SK-N-SH (cell line): Measurements from ENCODE around the gene CTNNA3. TPM values are rescaled to one million over a fixed set of nuclear protein-coding genes. Genes with fewer than 3 reads are reported as not detected.

Experiments
- CTCF ChIA-PET: fragments of 300-600, 350-600 bp; formaldehyde crosslinking; extraction: SDS; loops from one replicate; lab custom pipeline; 2021; lab: Yijun Ruan, JAX
- POLR2A ChIA-PET: fragments of 350-600 bp; sonication (Branson Sonifier 250); formaldehyde crosslinking; extraction: SDS; loops from one replicate; lab custom pipeline; 2020; ENCODE audit warnings: antibody characterized with exemption, inconsistent platforms; lab: Yijun Ruan, JAX
- DNase-seq: peaks from one replicate; pipeline ENCODE4 v3.0.0; 2012
- H2AFZ ChIP-seq: fragments of 200-600 bp; sonication (generic); 2 replicates; pipeline ENCODE4 v1.8.1; 2016; ENCODE audit warnings: antibody characterized with exemption, mild to moderate bottlenecking, low read depth
- H3F3A ChIP-seq: fragments of 200-600 bp; sonication (generic); replicated peaks from 2 replicates; pipeline ENCODE3; 2016; ENCODE audit warnings: antibody characterized with exemption, mild to moderate bottlenecking; ENCODE audit not compliant: insufficient read depth
- H3K27ac ChIP-seq, 2 experiments: fragments of 200-500 bp in 1 of 2; fragments of 200-600 bp in 1 of 2; sonication (Bioruptor generic) in 1 of 2; sonication (generic), shearing (Covaris generic) in 1 of 2; 2 replicates each; pipeline versions ENCODE4 v1.5.1 to v1.6.1; 2014 to 2016; ENCODE audit warnings: low read depth in 2 of 2, inconsistent platforms in 1 of 2, low read length in 1 of 2, mild to moderate bottlenecking in 1 of 2, mixed read lengths in 1 of 2
- H3K27me3 ChIP-seq: fragments of 200-600 bp; sonication (generic), shearing (Covaris generic); 2 replicates; pipeline ENCODE4 v1.6.1; 2016; ENCODE audit warnings: mixed run types; ENCODE audit not compliant: insufficient read depth
- H3K36me3 ChIP-seq, 2 experiments: fragments of 200-500 bp in 1 of 2; fragments of 200-600 bp in 1 of 2; sonication (Bioruptor generic) in 1 of 2; sonication (generic) in 1 of 2; replicated peaks in 1 of 2; 2 replicates each; pipeline versions ENCODE3 to v1.5.1; 2014 to 2016; ENCODE audit warnings: low read length in 1 of 2, mild to moderate bottlenecking in 1 of 2; ENCODE audit not compliant: insufficient read depth in 2 of 2, control insufficient read depth in 1 of 2
- H3K4me1 ChIP-seq, 2 experiments: fragments of 200-500 bp in 1 of 2; fragments of 200-600 bp in 1 of 2; sonication (Bioruptor generic) in 1 of 2; sonication (generic), shearing (Covaris generic) in 1 of 2; 2 replicates each; pipeline versions ENCODE4 v1.5.1 to v1.6.1; 2014 to 2016; ENCODE audit warnings: low read depth in 1 of 2, low read length in 1 of 2, mixed run types in 1 of 2; ENCODE audit not compliant: insufficient read depth in 2 of 2, control insufficient read depth in 1 of 2
- H3K4me2 ChIP-seq: fragments of 200-600 bp; sonication (generic), shearing (Covaris generic); 2 replicates; pipeline ENCODE4 v1.6.1; 2017; ENCODE audit warnings: mixed run types
- H3K4me3 ChIP-seq, 2 experiments: fragments of 200-500 bp in 1 of 2; fragments of 200-600 bp in 1 of 2; sonication (Bioruptor generic) in 1 of 2; sonication (generic), shearing (Covaris generic) in 1 of 2; 2 replicates each; pipeline versions ENCODE4 v1.5.1 to v1.8.1; 2014 to 2016; ENCODE audit warnings: low read depth in 2 of 2, inconsistent platforms in 1 of 2, low read length in 1 of 2, mild to moderate bottlenecking in 1 of 2, mixed read lengths in 1 of 2, moderate library complexity in 1 of 2
- H3K79me2 ChIP-seq: fragments of 200-600 bp; sonication (generic); 2 replicates; pipeline ENCODE4 v1.8.1; 2017; ENCODE audit warnings: mild to moderate bottlenecking; ENCODE audit not compliant: insufficient read depth
- H3K9ac ChIP-seq: fragments of 200-600 bp; sonication (generic); 2 replicates; pipeline ENCODE4 v1.6.1; 2017; ENCODE audit warnings: mixed run types
- H3K9me2 ChIP-seq: fragments of 200-600 bp; sonication (generic); 2 replicates; pipeline ENCODE4 v1.6.1; 2017; ENCODE audit warnings: mixed run types
- H3K9me3 ChIP-seq: fragments of 200-600 bp; sonication (generic); 2 replicates; pipeline ENCODE4 v1.6.1; 2017; ENCODE audit warnings: mixed run types, mild to moderate bottlenecking, moderate library complexity
- H4K20me1 ChIP-seq: fragments of 200-600 bp; sonication (generic); 2 replicates; pipeline ENCODE4 v1.6.1; 2017; ENCODE audit warnings: mild to moderate bottlenecking, mixed run types; ENCODE audit not compliant: insufficient read depth
- EP300 ChIP-seq, 2 experiments: IDR thresholded peaks; 2 replicates each; pipeline versions ENCODE4 v1.4.0 to v1.6.1; 2012; ENCODE audit warnings: borderline replicate concordance in 1 of 2, low read depth in 1 of 2, low read length in 1 of 2
- EZH2phosphoT487 ChIP-seq: fragments of 200-600 bp; sonication (generic); IDR thresholded peaks from 2 replicates; pipeline ENCODE4 v1.6.1; 2017; ENCODE audit warnings: low read depth, mixed run types, mild to moderate bottlenecking, antibody characterized with exemption, moderate library complexity, borderline replicate concordance
- FOXJ3 ChIP-seq: sonication (generic); formaldehyde crosslinking; IDR thresholded peaks from 2 replicates; pipeline ENCODE4 v1.5.1; 2020; ENCODE audit warnings: mild to moderate bottlenecking, missing genetic modification reagents
- GATA2 ChIP-seq: sonication (generic); formaldehyde crosslinking; IDR thresholded peaks from 2 replicates; pipeline ENCODE4 v1.5.0; 2020; ENCODE audit warnings: mild to moderate bottlenecking, missing genetic modification reagents
- JUND ChIP-seq: IDR thresholded peaks from 2 replicates; pipeline ENCODE4 v1.4.0; 2012
- MEF2A ChIP-seq: IDR thresholded peaks from 2 replicates; pipeline ENCODE4 v1.4.0; 2012; ENCODE audit warnings: low read depth, borderline replicate concordance
- MXI1 ChIP-seq: IDR thresholded peaks from 2 replicates; pipeline ENCODE4 v1.6.1; 2012; ENCODE audit warnings: mild to moderate bottlenecking, low read depth, low read length, improper control_type of control experiment
- NRF1 ChIP-seq: IDR thresholded peaks from 2 replicates; pipeline ENCODE4 v1.6.1; 2012; ENCODE audit warnings: low read depth, mild to moderate bottlenecking, low read length
- RAD21 ChIP-seq: IDR thresholded peaks from 2 replicates; pipeline ENCODE4 v1.6.1; 2012; ENCODE audit warnings: mild to moderate bottlenecking, low read length
- RCOR1 ChIP-seq: fragments of 150-350 bp; IDR thresholded peaks from 2 replicates; pipeline ENCODE4 v1.6.1; 2017; ENCODE audit warnings: antibody characterized with exemption, low read length
- SMC3 ChIP-seq: IDR thresholded peaks from 2 replicates; pipeline ENCODE4 v1.6.1; 2012; ENCODE audit warnings: low read depth, low read length, improper control_type of control experiment
- TEAD4 ChIP-seq: IDR thresholded peaks from 2 replicates; pipeline ENCODE4 v1.4.0; 2012; ENCODE audit warnings: mild to moderate bottlenecking, borderline replicate concordance; ENCODE audit not compliant: insufficient read depth
- WGBS: methylation state at CpG from one replicate; pipeline ENCODE4 v1.1.6; 2017; ENCODE audit warnings: low lambda C conversion rate; 5-methylcytosine and 5-hydroxymethylcytosine counted together
- polyA plus RNA-seq, 3 experiments: library from polyadenylated mRNA; depleted of rRNA; stranded (reverse); fragments of >200 nt; gene quantifications; 2 replicates each; pipeline ENCODE4 v1.2.3, GENCODE V29; 2012
- TF ChIP-seq, protein P1 (sequence below): fragments of 200-600 bp; sonication (generic); IDR thresholded peaks from 2 replicates; pipeline ENCODE4 v1.6.1; 2017; ENCODE audit warnings: antibody characterized with exemption, mild to moderate bottlenecking, moderate library complexity
- TF ChIP-seq, protein P2 (sequence below): IDR thresholded peaks from 2 replicates; pipeline ENCODE4 v1.4.0; 2012; ENCODE audit warnings: low read depth
- TF ChIP-seq, protein P3 (sequence below): fragments of 150-350 bp; IDR thresholded peaks from 2 replicates; pipeline ENCODE4 v1.6.1; 2017; ENCODE audit warnings: antibody characterized with exemption, low read length, low read depth, borderline replicate concordance
- TF ChIP-seq, protein P4 (sequence below): IDR thresholded peaks from 2 replicates; pipeline ENCODE4 v1.4.0; 2012; ENCODE audit warnings: low read depth, borderline replicate concordance
- TF ChIP-seq, protein P5 (sequence below): IDR thresholded peaks from 2 replicates; pipeline ENCODE4 v1.4.0; 2012; ENCODE audit warnings: low read depth, borderline replicate concordance

CTNNA3 gene
- polyA plus RNA-seq, 1 of the 3 experiments (the other 2 are of a cell fraction) = not detected

DNA sequence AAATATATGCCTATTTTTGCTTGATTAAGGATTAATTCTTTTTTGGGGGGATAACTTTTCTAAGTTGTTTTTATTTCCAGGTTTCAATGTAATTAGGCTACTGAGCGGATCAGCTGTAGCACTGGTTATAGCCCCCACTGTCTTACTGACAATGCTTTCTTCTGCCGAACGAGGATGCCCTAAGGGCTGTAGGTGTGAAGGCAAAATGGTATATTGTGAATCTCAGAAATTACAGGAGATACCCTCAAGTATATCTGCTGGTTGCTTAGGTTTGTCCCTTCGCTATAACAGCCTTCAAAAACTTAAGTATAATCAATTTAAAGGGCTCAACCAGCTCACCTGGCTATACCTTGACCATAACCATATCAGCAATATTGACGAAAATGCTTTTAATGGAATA is 769.2 kb downstream of the CTNNA3 start:
- ChIA-PET CTCF (interaction anchor here (1.4 kb wide), 1 partner anchor 10 kb away, joined by 4 read pairs; no protein-coding TSS in a partner anchor), POLR2A (no interaction called here)
- H3K4me1 ChIP-seq = peaks cover 0 to 8% of the 10 kb centered on the region in 2 experiments; a peak in 1 of 4 replicates

DNA sequence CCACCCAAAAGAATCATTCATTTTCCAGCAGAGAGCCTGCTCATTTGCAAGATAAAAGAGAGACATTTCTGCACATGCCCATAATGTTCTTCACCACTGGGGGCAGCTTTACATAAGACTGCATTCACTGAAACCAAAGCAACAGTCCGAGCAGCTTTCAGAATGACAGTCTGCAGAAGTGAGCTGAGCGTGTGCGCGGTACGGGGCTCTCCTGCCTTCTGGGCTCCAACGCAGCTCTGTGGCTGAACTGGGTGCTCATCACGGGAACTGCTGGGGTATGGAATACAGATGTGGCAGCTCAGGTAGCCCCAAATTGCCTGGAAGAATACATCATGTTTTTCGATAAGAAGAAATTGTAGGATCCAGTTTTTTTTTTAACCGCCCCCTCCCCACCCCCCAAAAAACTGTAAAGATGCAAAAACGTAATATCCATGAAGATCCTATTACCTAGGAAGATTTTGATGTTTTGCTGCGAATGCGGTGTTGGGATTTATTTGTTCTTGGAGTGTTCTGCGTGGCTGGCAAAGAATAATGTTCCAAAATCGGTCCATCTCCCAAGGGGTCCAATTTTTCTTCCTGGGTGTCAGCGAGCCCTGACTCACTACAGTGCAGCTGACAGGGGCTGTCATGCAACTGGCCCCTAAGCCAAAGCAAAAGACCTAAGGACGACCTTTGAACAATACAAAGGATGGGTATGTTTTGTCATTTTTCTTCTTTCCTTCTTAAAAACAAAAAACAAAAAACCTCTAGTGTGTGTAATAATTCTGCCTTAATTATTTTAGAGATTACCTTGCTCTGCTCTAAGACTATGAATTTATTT is 769.9 kb downstream of the CTNNA3 start, which contains the start of gene LRRTM3:
Gene LRRTM3, plus strand, starts transcription at position 141 of the 820 bp plus-strand sequence.
- peak within 1 kb of the TSS; percentile 12 to 38; a peak in 3 of 4 replicates for H3K4me3 ChIP-seq
- peaks cover 31% of the 10 kb centered on the region for H3K27me3 ChIP-seq
- H3K4me2 ChIP-seq = peak within 1 kb of the TSS; percentile 65
- H4K20me1 ChIP-seq = no peaks in the 10 kb centered on the region
- CTCF ChIA-PET = interaction anchor here (0.6 to 1.8 kb wide), 15 partner anchors 9 to 1828 kb away, joined by 3 to 9 read pairs (median 4); no protein-coding TSS in a partner anchor
- H3K9me2 ChIP-seq = no peaks in the 10 kb centered on the region
- DNase-seq = peak; percentile 64
- no peak within 1 kb of the TSS for H3K27ac ChIP-seq
- 6% methylated on average over 15 of the region's 16 CpGs for WGBS
- no peaks in the 10 kb centered on the region for H3K36me3 ChIP-seq
- no peak within 1 kb of the TSS for H2AFZ ChIP-seq
- H3K79me2 ChIP-seq = no peaks in the 10 kb centered on the region
- TF ChIP-seq EP300 (IDR thresholded peaks at IDR 0.05; ENCODE audit: borderline replicate concordance in 1 of 2, low read depth in 1 of 2, low read length in 1 of 2) (no peak), RAD21 (peak; percentile 49), JUND (no peak), EZH2phosphoT487 (no peak), MEF2A (no peak), TEAD4 (no peak), NRF1 (no peak), RCOR1 (peak; percentile 13; the same call in 1 of the 2 replicates), FOXJ3 (CRISPR knock-in tag) (no peak), GATA2 (no peak), SMC3 (peak; percentile 25; the same call in 1 of the 2 replicates), MXI1 (peak; percentile 47; the same call in 1 of the 2 replicates)
- TF ChIP-seq, protein P1, sequence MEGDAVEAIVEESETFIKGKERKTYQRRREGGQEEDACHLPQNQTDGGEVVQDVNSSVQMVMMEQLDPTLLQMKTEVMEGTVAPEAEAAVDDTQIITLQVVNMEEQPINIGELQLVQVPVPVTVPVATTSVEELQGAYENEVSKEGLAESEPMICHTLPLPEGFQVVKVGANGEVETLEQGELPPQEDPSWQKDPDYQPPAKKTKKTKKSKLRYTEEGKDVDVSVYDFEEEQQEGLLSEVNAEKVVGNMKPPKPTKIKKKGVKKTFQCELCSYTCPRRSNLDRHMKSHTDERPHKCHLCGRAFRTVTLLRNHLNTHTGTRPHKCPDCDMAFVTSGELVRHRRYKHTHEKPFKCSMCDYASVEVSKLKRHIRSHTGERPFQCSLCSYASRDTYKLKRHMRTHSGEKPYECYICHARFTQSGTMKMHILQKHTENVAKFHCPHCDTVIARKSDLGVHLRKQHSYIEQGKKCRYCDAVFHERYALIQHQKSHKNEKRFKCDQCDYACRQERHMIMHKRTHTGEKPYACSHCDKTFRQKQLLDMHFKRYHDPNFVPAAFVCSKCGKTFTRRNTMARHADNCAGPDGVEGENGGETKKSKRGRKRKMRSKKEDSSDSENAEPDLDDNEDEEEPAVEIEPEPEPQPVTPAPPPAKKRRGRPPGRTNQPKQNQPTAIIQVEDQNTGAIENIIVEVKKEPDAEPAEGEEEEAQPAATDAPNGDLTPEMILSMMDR = peak; percentile 72
- TF ChIP-seq, protein P2, sequence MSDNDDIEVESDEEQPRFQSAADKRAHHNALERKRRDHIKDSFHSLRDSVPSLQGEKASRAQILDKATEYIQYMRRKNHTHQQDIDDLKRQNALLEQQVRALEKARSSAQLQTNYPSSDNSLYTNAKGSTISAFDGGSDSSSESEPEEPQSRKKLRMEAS = 0 out of 2 replicates have a peak, but pooled peaks have one; percentile 26
- TF ChIP-seq, protein P3, sequence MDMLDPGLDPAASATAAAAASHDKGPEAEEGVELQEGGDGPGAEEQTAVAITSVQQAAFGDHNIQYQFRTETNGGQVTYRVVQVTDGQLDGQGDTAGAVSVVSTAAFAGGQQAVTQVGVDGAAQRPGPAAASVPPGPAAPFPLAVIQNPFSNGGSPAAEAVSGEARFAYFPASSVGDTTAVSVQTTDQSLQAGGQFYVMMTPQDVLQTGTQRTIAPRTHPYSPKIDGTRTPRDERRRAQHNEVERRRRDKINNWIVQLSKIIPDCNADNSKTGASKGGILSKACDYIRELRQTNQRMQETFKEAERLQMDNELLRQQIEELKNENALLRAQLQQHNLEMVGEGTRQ = no peak
- TF ChIP-seq, protein P4, sequence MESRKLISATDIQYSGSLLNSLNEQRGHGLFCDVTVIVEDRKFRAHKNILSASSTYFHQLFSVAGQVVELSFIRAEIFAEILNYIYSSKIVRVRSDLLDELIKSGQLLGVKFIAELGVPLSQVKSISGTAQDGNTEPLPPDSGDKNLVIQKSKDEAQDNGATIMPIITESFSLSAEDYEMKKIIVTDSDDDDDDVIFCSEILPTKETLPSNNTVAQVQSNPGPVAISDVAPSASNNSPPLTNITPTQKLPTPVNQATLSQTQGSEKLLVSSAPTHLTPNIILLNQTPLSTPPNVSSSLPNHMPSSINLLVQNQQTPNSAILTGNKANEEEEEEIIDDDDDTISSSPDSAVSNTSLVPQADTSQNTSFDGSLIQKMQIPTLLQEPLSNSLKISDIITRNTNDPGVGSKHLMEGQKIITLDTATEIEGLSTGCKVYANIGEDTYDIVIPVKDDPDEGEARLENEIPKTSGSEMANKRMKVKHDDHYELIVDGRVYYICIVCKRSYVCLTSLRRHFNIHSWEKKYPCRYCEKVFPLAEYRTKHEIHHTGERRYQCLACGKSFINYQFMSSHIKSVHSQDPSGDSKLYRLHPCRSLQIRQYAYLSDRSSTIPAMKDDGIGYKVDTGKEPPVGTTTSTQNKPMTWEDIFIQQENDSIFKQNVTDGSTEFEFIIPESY = no peak
- H3K4me1 ChIP-seq = peaks cover 0 to 8% of the 10 kb centered on the region in 2 experiments; a peak in 1 of 4 replicates
- no peak within 1 kb of the TSS for H3K9ac ChIP-seq
- POLR2A ChIA-PET = no interaction called here
- no peaks in the 10 kb centered on the region for H3K9me3 ChIP-seq
- no peaks in the 10 kb centered on the region for H3F3A ChIP-seq

More for the DNA sequence above, 769.2 kb downstream of the CTNNA3 start:
- DNase-seq = no peak
- H3F3A ChIP-seq = no peaks in the 10 kb centered on the region
- H3K27ac ChIP-seq = no peak overlapping the region
- H3K4me2 ChIP-seq = no peak overlapping the region
- TF ChIP-seq, protein P5, sequence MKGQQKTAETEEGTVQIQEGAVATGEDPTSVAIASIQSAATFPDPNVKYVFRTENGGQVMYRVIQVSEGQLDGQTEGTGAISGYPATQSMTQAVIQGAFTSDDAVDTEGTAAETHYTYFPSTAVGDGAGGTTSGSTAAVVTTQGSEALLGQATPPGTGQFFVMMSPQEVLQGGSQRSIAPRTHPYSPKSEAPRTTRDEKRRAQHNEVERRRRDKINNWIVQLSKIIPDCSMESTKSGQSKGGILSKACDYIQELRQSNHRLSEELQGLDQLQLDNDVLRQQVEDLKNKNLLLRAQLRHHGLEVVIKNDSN = no peak
- no peak for TF ChIP-seq EZH2phosphoT487
- H3K4me3 ChIP-seq = no peak overlapping the region
- H2AFZ ChIP-seq = no peak overlapping the region
- peaks cover 31% of the 10 kb centered on the region for H3K27me3 ChIP-seq
- H3K79me2 ChIP-seq = no peaks in the 10 kb centered on the region
- H4K20me1 ChIP-seq = no peaks in the 10 kb centered on the region
- no peak overlapping the region for H3K9ac ChIP-seq
- no peaks in the 10 kb centered on the region for H3K36me3 ChIP-seq
- H3K9me3 ChIP-seq = no peaks in the 10 kb centered on the region
- WGBS = 15% methylated on average over 5 of the region's 5 CpGs
- H3K9me2 ChIP-seq = no peaks in the 10 kb centered on the region
